Measurements from ENCODE around the gene SELENON.

SELENON gene

GRCh38 chr1:25813734-25814471 lies 13.9 kb downstream of the SELENON start:
- peaks cover 30 to 75% (median 63%) of the 10 kb centered on the region in 3 donors for H3K36me3 ChIP-seq
- H3K27me3 ChIP-seq = no peaks in the 10 kb centered on the region
- H3K4me1 ChIP-seq = peaks cover 0 to 28% (median 20%) of the 10 kb centered on the region in 4 donors
- intact Hi-C loops (cut with DNase I; ENCODE audit: low total_unique reads) = loop anchor here (5.0 kb wide), 1 partner anchor 207 kb away; no protein-coding TSS in a partner anchor
- no peak for DNase-seq
- no peak for TF ChIP-seq CTCF (IDR thresholded peaks at IDR 0.05)
- no peak overlapping the region for H3K27ac ChIP-seq
- no peaks in the 10 kb centered on the region for H3K9me3 ChIP-seq
- H3K4me3 ChIP-seq = no peak overlapping the region

- no peak for DNase-seq
- Histone ChIP-seq H3K4me3 (no peak overlapping the region), H3K27me3 (no peaks in the 10 kb centered on the region), H3K4me1 (peaks cover 0 to 29% (median 23%) of the 10 kb centered on the region in 4 donors), H3K9me3 (no peaks in the 10 kb centered on the region), H3K27ac (no peak overlapping the region), H3K36me3 (peaks cover 23 to 68% (median 56%) of the 10 kb centered on the region in 3 donors)
- TF ChIP-seq CTCF (IDR thresholded peaks at IDR 0.05) = no peak
- intact Hi-C loops (cut with DNase I; ENCODE audit: low total_unique reads) = loop anchor here (5.0 kb wide), 2 partner anchors 207 to 412 kb away; no protein-coding TSS in a partner anchor
Observed at GRCh38 chr1:25814549-25815087, 14.6 kb downstream of the SELENON start.

GRCh38 chr1:25815208-25816111 lies 15.5 kb downstream of the SELENON start:
- H3K27ac ChIP-seq = no peak overlapping the region
- DNase-seq = no peak
- H3K9me3 ChIP-seq = no peaks in the 10 kb centered on the region
- H3K27me3 ChIP-seq = no peaks in the 10 kb centered on the region
- peaks cover 20 to 59% (median 47%) of the 10 kb centered on the region in 3 donors for H3K36me3 ChIP-seq
- intact Hi-C loops (cut with DNase I; ENCODE audit: low total_unique reads) = loop anchor here (5.0 kb wide), 1 partner anchor 413 kb away; no protein-coding TSS in a partner anchor
- H3K4me3 ChIP-seq = no peak overlapping the region
- TF ChIP-seq CTCF (IDR thresholded peaks at IDR 0.05) = no peak
- H3K4me1 ChIP-seq = peaks cover 0 to 22% (median 21%) of the 10 kb centered on the region in 4 donors

GRCh38 chr1:25816112-25816718 lies 16.2 kb downstream of the SELENON start:
- Histone ChIP-seq H3K36me3 (peaks cover 20 to 56% (median 45%) of the 10 kb centered on the region in 3 donors), H3K27me3 (no peaks in the 10 kb centered on the region), H3K4me3 (no peak overlapping the region), H3K4me1 (peaks cover 0 to 22% (median 20%) of the 10 kb centered on the region in 4 donors), H3K9me3 (no peaks in the 10 kb centered on the region), H3K27ac (no peak overlapping the region)
- no peak for TF ChIP-seq CTCF (IDR thresholded peaks at IDR 0.05)
- no peak for DNase-seq
- intact Hi-C loops (cut with DNase I; ENCODE audit: low total_unique reads) = loop anchor here (5.0 kb wide), 1 partner anchor 414 kb away; no protein-coding TSS in a partner anchor

All from tibial artery (tissue), 4 donors.